CD4-positive, alpha-beta T cell (primary cell): ENCODE results near the gene PEX11A. TPM values are rescaled to one million over a fixed set of nuclear protein-coding genes. Genes with fewer than 3 reads are reported as not detected.

Experiments used
- ATAC-seq: fragments of 200-7000 bp; cut with Tn5 transposase; one replicate; pipeline ENCODE4 v1.10.0; 2022; ENCODE audit warnings: mild to moderate bottlenecking; ENCODE audit not compliant: poor library complexity
- CTCF ChIA-PET: fragments of 350-600 bp; sonication (Branson Sonifier 250); formaldehyde crosslinking; loops from one replicate; lab custom pipeline; 2021; ENCODE audit warnings: antibody characterized with exemption, inconsistent platforms; lab: Charles Lee
- POLR2A ChIA-PET: fragments of 350-600 bp; sonication (Branson Sonifier 250); formaldehyde crosslinking; loops from one replicate; lab custom pipeline; 2021; ENCODE audit warnings: antibody characterized with exemption, inconsistent platforms; lab: Charles Lee
- DNase-seq, 14 experiments: peaks; one replicate each; pipeline ENCODE4 v3.0.0-alpha.2; 2013 to 2020; ENCODE audit warnings: mixed read lengths in 2 of 14
- H3K27ac ChIP-seq, 2 donors: one replicate each; pipeline versions ENCODE4 v1.5.1 to v1.7.0; 2013; ENCODE audit warnings: low read length in 2 of 2, low read depth in 1 of 2, mild to moderate bottlenecking in 1 of 2
- H3K27me3 ChIP-seq, 2 experiments: 1 replicate in 1 of 2; 2 replicates in 1 of 2; pipeline versions ENCODE4 v1.6.1 to v1.7.0; 2013; ENCODE audit warnings: low read length in 2 of 2, control low read depth in 1 of 2, mild to moderate bottlenecking in 1 of 2, moderate library complexity in 1 of 2; ENCODE audit not compliant: insufficient read depth in 2 of 2, control insufficient read depth in 1 of 2
- H3K36me3 ChIP-seq: one replicate; pipeline ENCODE4 v1.6.1; 2013; ENCODE audit warnings: low read length, control low read depth; ENCODE audit not compliant: insufficient read depth
- H3K4me1 ChIP-seq: one replicate; pipeline ENCODE4 v1.6.1; 2013; ENCODE audit warnings: low read length, control low read depth; ENCODE audit not compliant: insufficient read depth
- H3K4me3 ChIP-seq: one replicate; pipeline ENCODE4 v1.5.1; 2013; ENCODE audit warnings: mild to moderate bottlenecking, low read length, moderate library complexity
- H3K9me3 ChIP-seq, 2 experiments: 1 replicate in 1 of 2; 2 replicates in 1 of 2; pipeline versions ENCODE4 v1.6.1 to v1.7.0; 2013; ENCODE audit warnings: low read length in 2 of 2, mild to moderate bottlenecking in 2 of 2, control low read depth in 1 of 2, moderate library complexity in 1 of 2; ENCODE audit not compliant: control insufficient read depth in 1 of 2, insufficient read depth in 1 of 2
- H3K27ac Mint-ChIP-seq: one replicate; pipeline ENCODE4 v1.8.0; 2020; ENCODE audit warnings: mixed read lengths
- H3K27me3 Mint-ChIP-seq: one replicate; pipeline ENCODE4 v1.8.0; 2021; ENCODE audit warnings: mixed read lengths
- H3K36me3 Mint-ChIP-seq: one replicate; pipeline ENCODE4 v1.8.0; 2021; ENCODE audit warnings: low read depth, mixed read lengths
- H3K4me1 Mint-ChIP-seq: one replicate; pipeline ENCODE4 v1.8.0; 2021; ENCODE audit warnings: low read depth, mixed read lengths
- H3K4me3 Mint-ChIP-seq: one replicate; pipeline ENCODE4 v1.8.0; 2020; ENCODE audit warnings: mild to moderate bottlenecking, mixed read lengths
- H3K9me3 Mint-ChIP-seq: one replicate; pipeline ENCODE4 v1.8.0; 2020; ENCODE audit warnings: mixed read lengths
- CTCF ChIP-seq: fragments of 200-600 bp; IDR thresholded peaks from one replicate; pipeline ENCODE4 v1.8.0; 2022; ENCODE audit warnings: antibody characterized with exemption, mild to moderate bottlenecking
- intact Hi-C, 2 experiments: fragments of 100-400 bp; cut with DNase I in 1 of 2; cut with micrococcal nuclease in 1 of 2; formaldehyde crosslinking; loops; one replicate each; pipeline versions ENCODE4 v1.15.1 to v1.9.0; 2023 to 2025; cut with DNase I, micrococcal nuclease
- total RNA-seq, 174 experiments: library from RNA in 2 of 174; stranded (reverse) in 2 of 174; gene quantifications; one replicate each; pipeline ENCODE4 v1.2.3 and lab custom pipeline; 2021 to 2026

PEX11A gene
- total RNA-seq, 2 experiments from 2014 or later, result 0.22 TPM

- Mint-ChIP-seq H3K36me3 (no peaks in the 10 kb centered on the region), H3K4me1 (no peaks in the 10 kb centered on the region), H3K27me3 (peaks cover 13% of the 10 kb centered on the region), H3K4me3 (no peak overlapping the region), H3K27ac (no peak overlapping the region), H3K9me3 (no peaks in the 10 kb centered on the region)
- TF ChIP-seq CTCF, result no peak
- no peaks in the 10 kb centered on the region for H3K27me3 ChIP-seq
- no peak for ATAC-seq
- peaks cover 0 to 7% of the 10 kb centered on the region in 2 experiments for H3K9me3 ChIP-seq
- ChIA-PET POLR2A (no interaction called here), CTCF (no interaction called here)
- DNase-seq, result no peak
- no peak overlapping the region for H3K27ac ChIP-seq
- no peaks in the 10 kb centered on the region for H3K36me3 ChIP-seq
- intact Hi-C loops, result no loop called here
- no peaks in the 10 kb centered on the region for H3K4me1 ChIP-seq
- no peak overlapping the region for H3K4me3 ChIP-seq
These were observed 18.1 kb downstream of the PEX11A start for GRCh38 chr15:89672221-89673164.

- Histone ChIP-seq H3K27me3 (peaks cover 2 to 7% of the 10 kb centered on the region in 2 experiments), H3K36me3 (no peaks in the 10 kb centered on the region), H3K27ac (no peak overlapping the region), H3K9me3 (peaks cover 0 to 8% of the 10 kb centered on the region in 2 experiments), H3K4me3 (no peak overlapping the region), H3K4me1 (no peaks in the 10 kb centered on the region)
- Mint-ChIP-seq H3K4me1 (no peaks in the 10 kb centered on the region), H3K36me3 (no peaks in the 10 kb centered on the region), H3K4me3 (no peak overlapping the region), H3K9me3 (no peaks in the 10 kb centered on the region), H3K27me3 (peaks cover 13% of the 10 kb centered on the region), H3K27ac (no peak overlapping the region)
- ChIA-PET POLR2A (no interaction called here), CTCF (no interaction called here)
- DNase-seq (no peak), ATAC-seq (no peak)
- TF ChIP-seq CTCF, result no peak
- intact Hi-C loops, result no loop called here
These were observed 18.9 kb downstream of the PEX11A start for GRCh38 chr15:89671687-89672086.

GRCh38 chr15:89670971-89671560, 19.5 kb downstream of the PEX11A start:
- Mint-ChIP-seq H3K4me1 (no peaks in the 10 kb centered on the region), H3K27me3 (peaks cover 13% of the 10 kb centered on the region), H3K36me3 (no peaks in the 10 kb centered on the region), H3K4me3 (no peak overlapping the region), H3K9me3 (no peaks in the 10 kb centered on the region), H3K27ac (no peak overlapping the region)
- POLR2A ChIA-PET, result no interaction called here
- no peak overlapping the region for H3K27ac ChIP-seq
- CTCF ChIA-PET, result no interaction called here
- DNase-seq (no peak), ATAC-seq (no peak)
- H3K4me3 ChIP-seq, result no peak overlapping the region
- no peak for TF ChIP-seq CTCF
- no peaks in the 10 kb centered on the region for H3K36me3 ChIP-seq
- intact Hi-C loops, result no loop called here
- H3K9me3 ChIP-seq, result peaks cover 0 to 8% of the 10 kb centered on the region in 2 experiments
- no peaks in the 10 kb centered on the region for H3K4me1 ChIP-seq
- H3K27me3 ChIP-seq, result peaks cover 8 to 13% of the 10 kb centered on the region in 2 experiments
